Left lung (tissue), 10 donors: Measurements from ENCODE around the gene EDIL3. TPM values are rescaled to one million over a fixed set of nuclear protein-coding genes. Genes with fewer than 3 reads are reported as not detected.

Experiments
- ATAC-seq: fragments of 200-7000 bp; cut with Tn5 transposase; one replicate; pipeline ENCODE4 v1.9.1; 2020; ENCODE audit warnings: moderate library complexity
- DNase-seq, 4 donors: peaks; one replicate each; pipeline ENCODE4 v3.0.0-alpha.2; 2013 to 2020
- H3K27ac ChIP-seq, 2 donors: fragments of 200-600 bp; sonication (generic) in 1 of 2; one replicate each; pipeline versions ENCODE4 v1.5.0 to v1.8.0; 2020 to 2021
- H3K27me3 ChIP-seq, 2 donors: fragments of 200-600 bp; sonication (generic) in 1 of 2; one replicate each; pipeline versions ENCODE4 v1.5.0 to v1.8.0; 2020 to 2021
- H3K36me3 ChIP-seq, 2 donors: fragments of 200-600 bp; sonication (generic) in 1 of 2; one replicate each; pipeline versions ENCODE4 v1.5.0 to v1.8.0; 2020 to 2021
- H3K4me1 ChIP-seq, 2 donors: fragments of 200-600 bp; one replicate each; pipeline ENCODE4 v1.8.0; 2021
- H3K4me3 ChIP-seq, 2 donors: fragments of 200-600 bp; sonication (generic) in 1 of 2; one replicate each; pipeline versions ENCODE4 v1.5.0 to v1.8.0; 2020 to 2021; ENCODE audit warnings: mild to moderate bottlenecking in 1 of 2
- H3K9me3 ChIP-seq, 2 donors: fragments of 200-600 bp; sonication (generic) in 1 of 2; one replicate each; pipeline versions ENCODE4 v1.5.0 to v1.8.0; 2020 to 2021
- CTCF ChIP-seq, 2 donors: fragments of 200-600 bp; sonication (generic) in 1 of 2; IDR thresholded peaks; one replicate each; pipeline versions ENCODE4 v1.5.0 to v1.8.0; 2021; ENCODE audit warnings: antibody characterized with exemption in 2 of 2
- intact Hi-C, 2 donors: fragments of 100-400 bp; cut with DNase I; formaldehyde crosslinking; loops; one replicate each; pipeline versions ENCODE4 v1.11.2 to v1.14.2; 2022
- polyA plus RNA-seq, 6 donors: library from polyadenylated mRNA; unstranded; fragments of 120-200 nt; gene quantifications; one replicate each; pipeline ENCODE4 v1.2.1, GENCODE V29; 2013; ENCODE audit not compliant: insufficient read length in 6 of 6
- total RNA-seq, 2 donors: library from RNA; stranded (reverse); fragmentation: NEBNext Ultra II Directional; extraction: Animal tissue kit (Norgen Biotek cat#: 25700); gene quantifications; one replicate each; pipeline ENCODE4 v1.2.1, GENCODE V29; 2021
- donor health status: DM: no; HTN: yes; CAD: no.
- donor health status: DM: no; HTN: no; CAD: no.

EDIL3 gene
- total and polyA plus RNA-seq, 8 donors: 20.6 to 59.9 (median 42.3) TPM

GRCh38 chr5:84430079-84430478 is 45.4 kb upstream of the EDIL3 start:
- H3K4me1 ChIP-seq: no peaks in the 10 kb centered on the region
- ATAC-seq (no peak), DNase-seq (no peak)
- no peak for TF ChIP-seq CTCF (IDR thresholded peaks at IDR 0.05)
- H3K36me3 ChIP-seq: no peaks in the 10 kb centered on the region
- H3K9me3 ChIP-seq: peaks cover 0 to 11% of the 10 kb centered on the region in 2 donors
- no peak overlapping the region for H3K4me3 ChIP-seq
- no peaks in the 10 kb centered on the region for H3K27me3 ChIP-seq
- intact Hi-C loops: no loop called here
- H3K27ac ChIP-seq: no peak overlapping the region

- no peak overlapping the region for H3K4me3 ChIP-seq
- no peaks in the 10 kb centered on the region for H3K27me3 ChIP-seq
- intact Hi-C loops: no loop called here
- H3K4me1 ChIP-seq: no peaks in the 10 kb centered on the region
- H3K27ac ChIP-seq: no peak overlapping the region
- H3K36me3 ChIP-seq: no peaks in the 10 kb centered on the region
- DNase-seq (no peak), ATAC-seq (no peak)
- no peak for TF ChIP-seq CTCF (IDR thresholded peaks at IDR 0.05)
- H3K9me3 ChIP-seq: peaks cover 0 to 11% of the 10 kb centered on the region in 2 donors
These were observed 40.7 kb upstream of the EDIL3 start for GRCh38 chr5:84425365-84425881.

GRCh38 chr5:84419742-84420141 is 35.1 kb upstream of the EDIL3 start:
- H3K4me3 ChIP-seq: no peak overlapping the region
- no peak for TF ChIP-seq CTCF (IDR thresholded peaks at IDR 0.05)
- no peak for ATAC-seq
- no peak for DNase-seq
- H3K9me3 ChIP-seq: peaks cover 0 to 12% of the 10 kb centered on the region in 2 donors
- intact Hi-C loops: no loop called here
- no peaks in the 10 kb centered on the region for H3K4me1 ChIP-seq
- no peaks in the 10 kb centered on the region for H3K27me3 ChIP-seq
- H3K36me3 ChIP-seq: no peaks in the 10 kb centered on the region
- no peak overlapping the region for H3K27ac ChIP-seq

- H3K27ac ChIP-seq: no peak overlapping the region
- ATAC-seq: no peak
- no peak for TF ChIP-seq CTCF (IDR thresholded peaks at IDR 0.05)
- H3K4me1 ChIP-seq: no peaks in the 10 kb centered on the region
- peaks cover 0 to 9% of the 10 kb centered on the region in 2 donors for H3K9me3 ChIP-seq
- intact Hi-C loops: no loop called here
- H3K27me3 ChIP-seq: no peaks in the 10 kb centered on the region
- DNase-seq: no peak
- no peaks in the 10 kb centered on the region for H3K36me3 ChIP-seq
- H3K4me3 ChIP-seq: no peak overlapping the region
These were observed 27.3 kb upstream of the EDIL3 start for GRCh38 chr5:84411832-84412605.

GRCh38 chr5:84406111-84406510 is 21.4 kb upstream of the EDIL3 start:
- ATAC-seq (no peak), DNase-seq (no peak)
- intact Hi-C loops: no loop called here
- H3K36me3 ChIP-seq: no peaks in the 10 kb centered on the region
- no peak overlapping the region for H3K27ac ChIP-seq
- no peak for TF ChIP-seq CTCF (IDR thresholded peaks at IDR 0.05)
- no peaks in the 10 kb centered on the region for H3K9me3 ChIP-seq
- no peaks in the 10 kb centered on the region for H3K4me1 ChIP-seq
- no peaks in the 10 kb centered on the region for H3K27me3 ChIP-seq
- no peak overlapping the region for H3K4me3 ChIP-seq
